Panc1 (cell line): ENCODE results near the gene ZNF90. TPM values are rescaled to one million over a fixed set of nuclear protein-coding genes. Genes with fewer than 3 reads are reported as not detected.

Experiments
- ATAC-seq: fragments of 200-7000 bp; cut with Tn5 transposase; 2 replicates; pipeline ENCODE4 v1.9.1; 2020; ENCODE audit warnings: mild to moderate bottlenecking, moderate library complexity
- BruUV-seq: library from RNA; stranded (reverse); fragments of 400-500 nt; replicated peaks from 2 replicates; lab custom pipeline; 2021; lab: Mats Ljungman, UMichigan
- CTCF ChIA-PET: fragments of 300-600 bp; sonication (Branson Sonifier 250); formaldehyde crosslinking; loops from one replicate; lab custom pipeline; 2022; ENCODE audit warnings: antibody characterized with exemption; lab: Charles Lee
- POLR2A ChIA-PET: fragments of 300-600 bp; sonication (Branson Sonifier 250); formaldehyde crosslinking; loops from one replicate; lab custom pipeline; 2022; ENCODE audit warnings: antibody characterized with exemption; lab: Charles Lee
- DNase-seq: peaks from one replicate; pipeline ENCODE4 v3.0.0-alpha.2; 2010; ENCODE audit warnings: low read depth, low spot score
- H3K27ac ChIP-seq: 2 replicates; pipeline ENCODE4 v1.5.1; 2011; ENCODE audit warnings: mild to moderate bottlenecking, low read length, inconsistent platforms
- H3K27me3 ChIP-seq: fragments of 200-500 bp; sonication (Bioruptor generic); 2 replicates; pipeline ENCODE4 v1.6.0; 2014; ENCODE audit warnings: low read length, inconsistent platforms; ENCODE audit not compliant: control insufficient read depth, insufficient read depth
- H3K36me3 ChIP-seq: fragments of 200-500 bp; sonication (Bioruptor generic); 2 replicates; pipeline ENCODE4 v1.5.1; 2014; ENCODE audit warnings: inconsistent platforms, mild to moderate bottlenecking, low read length, moderate library complexity; ENCODE audit not compliant: control insufficient read depth, insufficient read depth
- H3K4me1 ChIP-seq: 2 replicates; pipeline ENCODE4 v1.5.1; 2011; ENCODE audit warnings: inconsistent platforms, mild to moderate bottlenecking, low read length, moderate library complexity; ENCODE audit not compliant: control insufficient read depth, insufficient read depth
- H3K4me3 ChIP-seq, 2 experiments: 2 replicates each; pipeline ENCODE4 v1.5.1; 2011 to 2012; ENCODE audit warnings: low read depth in 2 of 2, low read length in 2 of 2, mild to moderate bottlenecking in 2 of 2, inconsistent platforms in 1 of 2, moderate library complexity in 1 of 2
- H3K9me3 ChIP-seq: fragments of 200-500 bp; sonication (Bioruptor generic); 2 replicates; pipeline ENCODE4 v1.5.1; 2014; ENCODE audit warnings: low read depth, mild to moderate bottlenecking, inconsistent platforms, low read length, moderate library complexity; ENCODE audit not compliant: control insufficient read depth, insufficient read depth
- POLR2AphosphoS5 ChIP-seq: IDR thresholded peaks from 2 replicates; pipeline ENCODE4 v1.6.1; 2012; ENCODE audit warnings: mild to moderate bottlenecking, low read depth, low read length, moderate library complexity
- SIN3A ChIP-seq: IDR thresholded peaks from 2 replicates; pipeline ENCODE4 v1.6.1; 2012; ENCODE audit warnings: low read depth, mild to moderate bottlenecking, low read length, moderate library complexity, borderline replicate concordance; ENCODE audit not compliant: insufficient read depth
- TCF7L2 ChIP-seq: IDR thresholded peaks from 2 replicates; pipeline ENCODE4 v1.6.1; 2011; ENCODE audit warnings: mild to moderate bottlenecking, low read depth, low read length, inconsistent platforms
- in situ Hi-C: cut with HindIII; loops from 2 replicates; pipeline ENCODE4 v1.10.0; 2016; ENCODE audit warnings: low sequenced_read_pairs, low pct_unique_long_range_greater_than_20kb
- intact Hi-C: fragments of 100-400 bp; cut with micrococcal nuclease; formaldehyde crosslinking; loops from one replicate; pipeline ENCODE4 v1.10.0; 2022; ENCODE audit not compliant: unreplicated experiment
- total RNA-seq: library from RNA; stranded (reverse); gene quantifications from one replicate; pipeline ENCODE4 v1.2.1, GENCODE V29; 2021; ENCODE audit not compliant: unreplicated experiment
- TF ChIP-seq, protein P1 (sequence below), 2 experiments: IDR thresholded peaks; 2 replicates each; pipeline ENCODE4 v1.6.1; 2011 to 2012; ENCODE audit warnings: low read depth in 2 of 2, control low read depth in 1 of 2, low read length in 1 of 2, mild to moderate bottlenecking in 1 of 2, moderate library complexity in 1 of 2; ENCODE audit not compliant: insufficient read depth in 1 of 2
- TF ChIP-seq, protein P2 (sequence below): fragments of 450-650 bp; IDR thresholded peaks from 2 replicates; pipeline ENCODE4 v1.5.1; 2017; ENCODE audit warnings: mild to moderate bottlenecking

The ZNF90 gene
- total RNA-seq, 1 experiment from 2014 or later = 7.5 TPM

DNA sequence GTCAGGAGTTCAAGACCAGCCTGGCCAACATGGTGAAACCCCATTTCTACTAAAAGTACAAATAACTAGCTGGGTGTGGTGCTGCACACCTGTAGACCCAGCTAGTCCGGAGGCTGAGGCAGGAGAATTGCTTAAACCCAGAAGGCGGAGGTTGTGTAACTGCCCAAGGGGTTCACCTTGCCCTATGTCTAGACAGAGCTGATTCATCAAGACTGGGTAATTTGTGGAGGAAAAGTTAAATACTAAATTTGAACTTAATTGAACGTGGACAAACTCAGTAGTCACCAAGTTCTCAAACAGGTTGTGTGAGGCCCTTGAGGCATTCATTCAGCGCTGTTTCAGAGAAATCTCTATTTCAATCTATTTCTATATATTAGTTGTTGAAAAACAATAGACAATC is 75.5 kb downstream of the ZNF90 start:
- no peak overlapping the region for H3K4me3 ChIP-seq
- H3K9me3 ChIP-seq = no peaks in the 10 kb centered on the region
- intact Hi-C loops (no loop called here), in situ Hi-C loops (no loop called here)
- BruUV-seq = no TSS peak
- H3K27me3 ChIP-seq = no peaks in the 10 kb centered on the region
- no peak for DNase-seq
- ChIA-PET POLR2A (no interaction called here), CTCF (interaction anchor here (0.6 kb wide), 1 partner anchor 15 kb away, joined by 7 read pairs; no protein-coding TSS in a partner anchor)
- ATAC-seq = no peak
- TF ChIP-seq SIN3A (no peak), TCF7L2 (no peak), POLR2AphosphoS5 (no peak)
- TF ChIP-seq, protein P1, sequence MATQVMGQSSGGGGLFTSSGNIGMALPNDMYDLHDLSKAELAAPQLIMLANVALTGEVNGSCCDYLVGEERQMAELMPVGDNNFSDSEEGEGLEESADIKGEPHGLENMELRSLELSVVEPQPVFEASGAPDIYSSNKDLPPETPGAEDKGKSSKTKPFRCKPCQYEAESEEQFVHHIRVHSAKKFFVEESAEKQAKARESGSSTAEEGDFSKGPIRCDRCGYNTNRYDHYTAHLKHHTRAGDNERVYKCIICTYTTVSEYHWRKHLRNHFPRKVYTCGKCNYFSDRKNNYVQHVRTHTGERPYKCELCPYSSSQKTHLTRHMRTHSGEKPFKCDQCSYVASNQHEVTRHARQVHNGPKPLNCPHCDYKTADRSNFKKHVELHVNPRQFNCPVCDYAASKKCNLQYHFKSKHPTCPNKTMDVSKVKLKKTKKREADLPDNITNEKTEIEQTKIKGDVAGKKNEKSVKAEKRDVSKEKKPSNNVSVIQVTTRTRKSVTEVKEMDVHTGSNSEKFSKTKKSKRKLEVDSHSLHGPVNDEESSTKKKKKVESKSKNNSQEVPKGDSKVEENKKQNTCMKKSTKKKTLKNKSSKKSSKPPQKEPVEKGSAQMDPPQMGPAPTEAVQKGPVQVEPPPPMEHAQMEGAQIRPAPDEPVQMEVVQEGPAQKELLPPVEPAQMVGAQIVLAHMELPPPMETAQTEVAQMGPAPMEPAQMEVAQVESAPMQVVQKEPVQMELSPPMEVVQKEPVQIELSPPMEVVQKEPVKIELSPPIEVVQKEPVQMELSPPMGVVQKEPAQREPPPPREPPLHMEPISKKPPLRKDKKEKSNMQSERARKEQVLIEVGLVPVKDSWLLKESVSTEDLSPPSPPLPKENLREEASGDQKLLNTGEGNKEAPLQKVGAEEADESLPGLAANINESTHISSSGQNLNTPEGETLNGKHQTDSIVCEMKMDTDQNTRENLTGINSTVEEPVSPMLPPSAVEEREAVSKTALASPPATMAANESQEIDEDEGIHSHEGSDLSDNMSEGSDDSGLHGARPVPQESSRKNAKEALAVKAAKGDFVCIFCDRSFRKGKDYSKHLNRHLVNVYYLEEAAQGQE (IDR thresholded peaks at IDR 0.05; ENCODE audit: insufficient read depth in 1 of 2, low read depth in 2 of 2, low read length in 1 of 2) = no peak
- TF ChIP-seq, protein P2, sequence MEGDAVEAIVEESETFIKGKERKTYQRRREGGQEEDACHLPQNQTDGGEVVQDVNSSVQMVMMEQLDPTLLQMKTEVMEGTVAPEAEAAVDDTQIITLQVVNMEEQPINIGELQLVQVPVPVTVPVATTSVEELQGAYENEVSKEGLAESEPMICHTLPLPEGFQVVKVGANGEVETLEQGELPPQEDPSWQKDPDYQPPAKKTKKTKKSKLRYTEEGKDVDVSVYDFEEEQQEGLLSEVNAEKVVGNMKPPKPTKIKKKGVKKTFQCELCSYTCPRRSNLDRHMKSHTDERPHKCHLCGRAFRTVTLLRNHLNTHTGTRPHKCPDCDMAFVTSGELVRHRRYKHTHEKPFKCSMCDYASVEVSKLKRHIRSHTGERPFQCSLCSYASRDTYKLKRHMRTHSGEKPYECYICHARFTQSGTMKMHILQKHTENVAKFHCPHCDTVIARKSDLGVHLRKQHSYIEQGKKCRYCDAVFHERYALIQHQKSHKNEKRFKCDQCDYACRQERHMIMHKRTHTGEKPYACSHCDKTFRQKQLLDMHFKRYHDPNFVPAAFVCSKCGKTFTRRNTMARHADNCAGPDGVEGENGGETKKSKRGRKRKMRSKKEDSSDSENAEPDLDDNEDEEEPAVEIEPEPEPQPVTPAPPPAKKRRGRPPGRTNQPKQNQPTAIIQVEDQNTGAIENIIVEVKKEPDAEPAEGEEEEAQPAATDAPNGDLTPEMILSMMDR = no peak
- H3K4me1 ChIP-seq = no peaks in the 10 kb centered on the region
- no peak overlapping the region for H3K27ac ChIP-seq
- no peaks in the 10 kb centered on the region for H3K36me3 ChIP-seq

DNA sequence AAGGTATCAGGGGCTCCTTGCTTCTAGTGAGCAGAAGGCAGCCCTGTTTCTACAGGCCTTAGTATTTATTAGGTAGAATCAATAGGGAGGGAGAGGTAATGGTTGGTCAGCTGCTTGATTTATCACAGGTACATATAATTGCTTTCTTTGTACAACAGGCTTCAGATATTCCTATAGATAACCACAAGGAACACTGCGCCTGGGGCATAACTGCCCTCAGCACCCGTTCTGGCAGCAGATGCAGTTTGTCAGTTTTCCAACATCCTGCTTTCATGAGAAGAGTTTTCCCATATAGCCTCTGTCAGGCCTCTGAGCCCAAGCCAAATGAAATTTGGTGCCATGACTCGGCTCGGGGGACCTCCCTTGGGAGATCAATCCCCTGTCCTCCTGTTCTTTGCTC is 76.8 kb downstream of the ZNF90 start:
- H3K27ac ChIP-seq = no peak overlapping the region
- no peaks in the 10 kb centered on the region for H3K27me3 ChIP-seq
- ChIA-PET CTCF (no interaction called here), POLR2A (no interaction called here)
- H3K4me1 ChIP-seq = no peaks in the 10 kb centered on the region
- H3K9me3 ChIP-seq = no peaks in the 10 kb centered on the region
- in situ Hi-C loops (no loop called here), intact Hi-C loops (no loop called here)
- no peaks in the 10 kb centered on the region for H3K36me3 ChIP-seq
- DNase-seq (no peak), ATAC-seq (no peak)
- TF ChIP-seq POLR2AphosphoS5 = no peak
- TF ChIP-seq, protein P2 = no peak
- TF ChIP-seq, protein P1 (IDR thresholded peaks at IDR 0.05; ENCODE audit: insufficient read depth in 1 of 2, low read depth in 2 of 2, low read length in 1 of 2) = no peak
- TF ChIP-seq SIN3A = no peak
- no peak for TF ChIP-seq TCF7L2
- H3K4me3 ChIP-seq = no peak overlapping the region
- BruUV-seq = no TSS peak
